OCI-LY7 (cell line): ENCODE results near the gene RSU1.

Experiments
- CTCF ChIP-seq: fragments of 200-600 bp; sonication (generic); conservative IDR thresholded peaks from 2 replicates; pipeline ENCODE4 v1.5.1; 2014; ENCODE audit warnings: mild to moderate bottlenecking, antibody characterized with exemption, low read length, moderate library complexity, mixed read lengths
- EZH2phosphoT487 ChIP-seq: fragments of 200-600 bp; sonication (generic); IDR thresholded peaks from 2 replicates; pipeline ENCODE4 v1.6.1; 2018; ENCODE audit warnings: low read depth, borderline replicate concordance, mild to moderate bottlenecking, mixed run types, antibody characterized with exemption, low read length, moderate library complexity, mixed read lengths

GRCh38 chr10:16581202-16581601 lies 236.0 kb downstream of the RSU1 start:
- TF ChIP-seq CTCF (no peak), EZH2phosphoT487 (no peak)
